ENCODE results near the gene MORN1.
A peak's percentile ranks its signal among the peaks of the same experiment; 100 is the strongest.
"Not testable (repeated sequence)": the region's sequence is repeated elsewhere in the genome, so short reads cannot be mapped to it uniquely, and the experiment has no call there.

The MORN1 gene

GRCh38 chr1:2391041-2391930 is at the start of gene MORN1, which contains the start of gene RER1:
TSS of gene MORN1 (minus strand) at chr1:2391554. CDS start at chr1:2391533, 21 bp downstream.
TSS of gene RER1 (plus strand) at chr1:2391841. CDS start at chr1:2395791, 3,950 bp downstream.
- peak; percentile 99 for DNase-seq

DNA sequence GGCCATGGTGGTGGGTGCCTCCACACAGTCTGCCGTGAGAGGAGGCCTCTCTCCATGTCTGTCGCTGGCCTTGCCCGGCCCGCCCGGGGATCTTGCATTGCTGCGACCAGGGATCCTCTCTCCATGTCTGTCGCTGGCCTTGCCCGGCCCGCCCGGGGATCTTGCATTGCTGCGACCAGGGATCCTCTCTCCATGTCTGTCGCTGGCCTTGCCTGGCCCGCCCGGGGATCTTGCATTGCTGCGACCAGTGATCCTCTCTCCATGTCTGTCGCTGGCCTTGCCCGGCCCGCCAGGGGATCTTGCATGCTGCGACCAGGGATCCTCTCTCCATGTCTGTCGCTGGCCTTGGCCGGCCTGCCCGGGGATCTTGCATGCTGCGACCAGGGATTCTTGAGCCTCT is 49.0 kb upstream of the MORN1 start:
- not testable (repeated sequence) for DNase-seq

DNA sequence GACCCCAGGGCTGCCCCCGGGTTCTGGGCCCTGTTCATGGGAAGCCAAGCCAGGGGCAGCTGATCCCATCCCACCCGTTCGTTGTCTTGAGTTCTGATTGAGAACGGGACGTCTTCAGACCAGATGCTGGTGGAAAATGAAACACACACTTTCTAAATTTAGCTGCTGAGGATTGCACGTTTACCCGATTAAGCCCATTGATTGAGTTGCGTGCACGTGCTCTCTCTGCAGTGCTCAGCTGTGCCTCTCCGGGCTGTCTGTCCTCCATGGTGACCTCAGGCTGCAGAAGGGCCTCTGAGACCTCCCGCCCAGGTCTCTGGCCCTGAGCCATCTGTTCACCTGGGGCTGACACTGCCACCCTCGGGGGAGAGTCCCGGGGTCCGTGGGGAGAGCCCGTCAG is 48.0 kb upstream of the MORN1 start:
- no peak for DNase-seq

DNA sequence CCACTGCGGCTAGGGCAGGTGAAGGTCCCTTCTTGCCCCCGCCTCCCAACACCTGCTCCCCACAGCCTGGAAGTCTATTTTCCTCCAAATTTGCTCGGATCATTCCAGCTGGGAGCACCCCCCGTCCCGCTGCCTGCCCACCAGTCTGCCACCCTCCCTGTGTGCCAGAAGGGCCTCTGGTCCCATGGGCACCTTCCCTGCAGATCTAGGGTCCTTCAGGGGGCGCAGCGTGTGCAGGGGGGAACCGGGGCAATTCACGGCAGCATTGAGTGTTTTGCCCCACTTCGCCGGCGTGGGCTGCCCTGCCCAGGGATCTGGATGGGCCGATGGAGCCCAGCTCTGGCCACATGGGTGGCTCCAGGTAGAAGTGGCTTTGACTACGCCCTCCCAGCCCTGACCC is 47.3 kb upstream of the MORN1 start:
- DNase-seq = no peak

DNA sequence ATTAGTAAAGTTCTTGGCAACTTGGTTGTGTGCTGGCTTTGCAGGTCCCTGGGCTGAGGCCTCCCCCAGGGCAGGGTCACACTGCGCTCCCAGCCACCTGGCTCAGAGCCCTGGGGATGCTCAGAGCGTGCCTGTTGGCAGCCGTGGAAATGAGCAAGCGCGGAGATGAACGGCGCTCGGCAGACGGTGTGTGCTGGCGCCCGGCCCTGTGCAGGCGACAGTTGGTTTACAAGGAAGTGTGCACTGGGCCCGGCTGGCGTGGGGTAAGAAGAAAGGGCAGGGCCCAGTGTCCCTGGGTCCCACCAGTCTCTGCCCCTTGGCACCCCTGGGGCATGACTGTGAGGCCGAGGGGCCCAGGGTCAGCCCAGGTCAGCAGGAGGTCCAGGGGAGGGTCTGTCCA is 46.7 kb upstream of the MORN1 start:
- no peak for DNase-seq

GRCh38 chr1:2437617-2438016 is 46.3 kb upstream of the MORN1 start:
- DNase-seq = no peak

- DNase-seq = no peak
These were observed 45.5 kb upstream of the MORN1 start for GRCh38 chr1:2436876-2437275.

DNA sequence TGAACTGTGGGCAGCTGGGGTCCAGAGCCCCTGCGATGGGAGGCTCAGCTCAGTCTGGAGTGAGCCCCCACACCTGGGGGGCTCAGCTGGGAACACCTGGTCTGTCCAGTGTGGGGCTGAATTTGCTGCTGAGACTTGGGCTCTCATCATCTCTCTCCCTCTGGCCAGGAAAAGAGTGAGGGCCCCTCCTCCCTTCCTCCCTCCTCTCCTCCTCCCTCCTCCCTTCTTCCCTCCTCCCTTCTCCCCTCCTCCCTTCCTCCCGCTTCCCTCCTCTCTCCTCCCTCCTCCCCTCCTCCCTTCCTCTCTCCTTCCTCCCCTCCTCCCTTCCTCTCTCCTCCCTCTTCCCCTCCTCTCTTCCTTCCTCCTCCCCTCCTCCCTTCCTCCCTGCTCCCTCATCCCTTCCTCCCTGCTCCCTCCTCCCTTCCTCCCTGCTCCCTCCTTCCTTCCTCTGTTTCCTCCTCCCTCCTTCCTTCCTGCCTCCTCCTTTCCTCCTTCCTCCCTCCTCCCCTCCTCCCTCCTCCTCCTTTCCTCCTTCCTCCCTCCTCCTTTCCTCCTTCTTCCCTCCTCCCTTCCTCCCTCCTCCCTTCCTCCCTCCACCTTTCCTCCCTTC is 44.5 kb upstream of the MORN1 start:
- DNase-seq = no peak

DNA sequence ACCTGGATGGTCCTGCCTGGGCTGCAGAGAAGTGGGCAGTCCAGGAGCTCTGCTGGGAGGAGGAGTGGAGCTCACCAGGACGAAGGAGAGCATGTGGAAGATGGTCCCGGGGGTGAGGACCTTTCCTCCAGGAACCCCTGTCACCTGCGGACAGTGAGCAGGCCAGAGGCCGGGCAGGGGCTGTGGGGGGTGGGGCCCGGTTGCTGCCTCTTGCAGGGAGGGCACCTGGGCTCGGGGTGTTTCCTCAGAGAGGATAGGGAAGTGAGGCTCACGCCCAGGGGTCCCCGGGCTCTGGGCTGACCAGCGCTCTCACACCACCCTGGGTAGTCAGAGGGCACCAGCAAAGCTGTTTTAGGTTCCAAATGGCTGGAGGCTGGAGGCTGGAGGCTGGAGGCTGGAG is 43.7 kb upstream of the MORN1 start:
- DNase-seq = no peak

DNA sequence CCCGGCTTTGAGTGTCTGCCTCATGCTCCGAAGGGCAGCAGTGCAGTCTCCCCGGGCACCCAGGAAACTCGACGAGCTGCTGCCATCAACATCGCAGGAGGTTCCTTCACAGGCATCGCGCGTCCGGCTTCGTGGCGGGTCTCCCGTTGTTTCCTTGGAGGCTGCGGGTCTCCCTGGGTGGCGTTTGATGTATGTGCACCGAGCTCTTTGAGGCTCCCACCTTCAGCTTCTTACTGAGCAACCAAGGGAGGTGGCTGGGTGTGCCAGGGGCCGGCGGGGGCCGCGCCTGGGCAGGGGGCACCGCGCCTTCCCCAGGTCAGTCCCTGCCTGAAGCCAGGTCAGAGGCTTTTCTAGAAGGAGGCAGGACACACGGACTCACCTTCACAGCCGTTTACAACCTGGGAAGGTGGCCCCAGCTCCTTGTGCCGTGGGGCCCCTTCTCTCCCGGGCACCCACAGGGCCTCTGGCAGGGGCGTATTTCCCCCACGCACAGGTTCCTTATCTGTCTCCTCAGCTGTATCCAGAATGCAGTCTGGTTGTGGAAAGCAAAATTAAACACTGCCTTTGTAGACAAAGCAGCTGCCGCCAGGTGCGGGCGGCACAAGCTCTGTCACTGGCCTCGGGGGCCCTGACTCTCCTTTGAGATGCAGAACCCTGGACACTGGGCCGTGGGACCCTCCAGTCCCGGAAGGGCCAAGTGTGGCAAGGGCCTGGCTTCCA is 42.7 kb upstream of the MORN1 start:
- no peak for DNase-seq

DNA sequence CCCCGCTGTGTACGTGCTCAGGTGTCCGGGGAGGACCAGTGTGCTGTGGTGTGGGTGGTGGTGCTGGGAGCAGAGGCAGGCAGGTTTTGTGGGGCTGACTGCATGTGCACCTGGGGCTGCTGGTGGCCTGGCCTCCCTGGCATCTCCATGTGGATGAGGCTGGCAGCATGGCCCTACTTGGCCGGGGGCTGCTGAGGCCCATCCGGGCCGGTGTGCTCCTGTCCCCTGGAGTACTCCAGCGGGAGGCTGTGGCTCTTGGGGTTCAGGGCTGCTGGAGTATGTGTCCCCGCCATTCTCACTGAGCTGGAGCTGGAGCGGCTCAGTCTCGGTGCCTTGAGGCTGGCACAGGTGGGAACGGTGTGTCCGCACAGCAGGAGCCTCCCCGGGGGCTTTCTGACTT is 41.8 kb upstream of the MORN1 start:
- no peak for DNase-seq

DNA sequence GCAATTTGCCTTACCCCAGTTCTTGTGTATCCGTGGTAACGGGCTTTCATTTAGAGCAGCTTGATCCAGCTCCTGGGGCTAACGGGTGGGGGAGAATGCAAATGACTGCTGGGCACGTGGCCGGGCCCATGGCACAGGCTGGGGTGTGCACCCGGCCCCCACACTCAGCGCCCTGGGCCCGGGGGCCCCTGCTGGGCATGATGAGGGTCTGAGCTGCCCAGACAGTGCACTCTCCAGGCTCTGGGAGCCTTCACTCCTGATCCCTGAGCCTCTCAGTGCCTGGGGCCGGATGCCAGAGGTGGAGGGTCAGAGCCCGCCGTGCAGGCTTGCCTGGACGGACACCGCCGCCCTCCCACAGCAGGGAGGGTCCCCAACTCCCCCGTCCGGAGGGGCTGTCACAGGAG is 41.1 kb upstream of the MORN1 start:
- DNase-seq = no peak

GRCh38 chr1:2431518-2431917 is 40.2 kb upstream of the MORN1 start:
- no peak for DNase-seq

GRCh38 chr1:2431103-2431502 is 39.7 kb upstream of the MORN1 start:
- no peak for DNase-seq

DNA sequence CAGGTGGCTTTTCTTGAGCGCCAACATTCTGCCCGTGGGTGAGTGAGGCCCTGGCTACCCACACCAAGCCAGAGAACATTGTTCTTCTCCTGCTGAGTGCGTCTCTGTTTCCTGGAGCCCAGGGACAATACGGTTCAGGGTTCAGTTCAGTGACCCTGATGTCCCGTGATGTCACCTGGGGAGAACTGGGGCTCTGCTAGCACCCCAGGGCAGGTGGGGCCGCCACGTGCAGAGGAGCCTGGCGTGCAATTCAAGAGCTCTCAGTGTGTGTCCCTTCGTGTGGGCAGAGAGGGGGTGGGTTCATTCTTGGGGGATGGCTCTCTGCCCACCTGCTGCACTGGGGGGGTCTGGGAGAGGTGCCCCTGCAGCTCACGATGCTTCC is 39.2 kb upstream of the MORN1 start:
- no peak for DNase-seq

DNA sequence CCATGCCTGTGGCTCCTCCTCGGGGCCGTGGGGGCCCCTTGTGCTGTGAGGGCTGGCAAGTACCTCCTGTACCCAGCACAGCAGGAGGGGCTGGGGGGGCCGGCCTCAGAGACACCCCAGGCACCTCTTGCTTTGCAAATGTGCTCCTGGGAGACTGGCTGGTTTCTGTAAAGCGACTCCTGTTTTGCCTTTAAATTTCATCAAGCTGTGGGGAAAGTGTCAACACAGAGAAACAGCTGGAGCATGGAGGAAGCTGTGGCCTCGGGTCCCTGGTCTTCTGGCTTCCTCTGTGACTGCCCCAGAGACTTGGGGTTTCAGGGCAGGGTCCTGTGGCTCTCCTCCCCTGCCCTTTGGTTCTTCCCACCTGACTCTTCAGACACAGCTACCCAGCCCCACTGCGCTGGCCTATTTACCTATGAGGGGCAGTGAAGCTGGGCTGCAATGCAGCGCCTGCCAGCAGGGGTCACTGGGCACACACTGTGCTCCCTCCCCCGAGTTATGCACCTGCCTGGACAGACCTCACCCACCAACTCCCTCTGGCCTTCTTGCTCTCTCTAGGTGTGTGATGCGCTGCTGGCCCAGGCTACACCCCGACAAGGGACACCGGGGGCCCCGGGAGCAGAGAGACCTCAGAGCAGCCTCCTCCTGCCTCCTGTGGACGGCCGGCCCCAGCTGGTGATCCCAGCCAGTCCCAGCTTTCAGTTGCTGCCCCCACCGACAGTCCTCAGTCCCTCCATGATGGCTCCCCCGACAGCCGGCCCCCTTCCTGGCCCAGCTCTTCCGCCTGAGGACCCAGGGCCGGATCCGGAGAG is 38.6 kb upstream of the MORN1 start:
- no peak for DNase-seq

DNA sequence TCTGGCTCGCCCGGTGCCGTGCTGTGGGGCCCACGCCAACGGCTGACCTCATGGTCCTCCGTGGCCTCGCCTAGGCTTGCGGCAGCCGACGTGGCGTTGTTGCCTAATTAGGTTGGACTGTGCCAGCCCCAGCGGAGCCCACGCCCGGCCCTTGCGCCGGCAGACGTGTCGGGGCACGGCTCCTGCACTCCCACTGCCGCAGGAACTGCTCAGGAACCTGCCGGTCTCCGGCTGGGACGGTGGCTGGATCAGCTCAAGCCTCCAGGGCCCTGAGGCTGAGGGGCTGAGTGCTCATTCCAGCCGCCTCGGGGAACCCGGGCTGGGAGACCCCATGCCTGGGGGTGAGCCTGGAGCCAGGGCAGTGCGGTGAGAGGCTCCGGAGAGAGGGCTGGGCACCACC is 37.1 kb upstream of the MORN1 start:
- no peak for DNase-seq

DNA sequence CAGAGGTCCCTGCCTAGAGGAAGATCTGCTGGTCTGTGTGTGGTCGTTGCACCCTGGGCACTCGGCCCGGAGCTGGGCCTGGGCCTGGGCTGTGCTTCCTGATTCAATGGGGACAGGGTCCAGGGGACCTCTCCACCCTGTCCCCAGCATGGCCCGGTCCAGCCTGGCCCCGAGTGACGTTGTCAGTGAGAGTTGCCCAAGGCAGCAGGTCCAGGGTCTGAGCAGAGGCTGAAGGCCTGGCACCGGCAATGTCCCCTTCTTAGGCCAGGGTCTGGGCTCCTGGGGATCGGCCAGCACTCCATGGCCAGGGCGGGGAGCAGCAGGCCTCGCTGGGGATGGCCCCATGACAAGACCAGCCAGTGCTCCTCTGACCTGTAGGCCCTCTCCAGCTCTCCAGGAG is 36.6 kb upstream of the MORN1 start:
- no peak for DNase-seq

DNA sequence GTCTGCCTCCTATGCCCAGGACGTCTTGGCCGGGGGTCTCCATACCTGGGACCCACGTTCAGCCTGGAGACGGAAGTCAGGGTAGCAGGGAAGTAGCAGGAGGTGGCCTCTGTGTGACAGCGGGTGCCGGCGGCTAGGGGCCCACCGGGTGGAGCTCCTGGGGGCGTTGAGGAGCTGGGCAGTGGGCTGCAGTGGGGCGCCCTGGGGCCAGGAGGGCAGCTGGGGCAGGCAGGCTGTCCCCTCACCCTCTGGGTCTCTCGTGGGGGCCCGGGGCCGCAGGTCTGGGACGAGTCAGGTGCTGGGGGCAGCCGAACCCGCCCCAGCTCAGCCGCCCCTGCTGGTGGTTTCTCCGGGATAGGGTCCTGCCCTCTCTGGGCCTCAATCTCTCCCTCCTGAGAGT is 35.7 kb upstream of the MORN1 start:
- no peak for DNase-seq

- no peak for DNase-seq
These were observed 35.2 kb upstream of the MORN1 start for GRCh38 chr1:2426540-2426939.

DNA sequence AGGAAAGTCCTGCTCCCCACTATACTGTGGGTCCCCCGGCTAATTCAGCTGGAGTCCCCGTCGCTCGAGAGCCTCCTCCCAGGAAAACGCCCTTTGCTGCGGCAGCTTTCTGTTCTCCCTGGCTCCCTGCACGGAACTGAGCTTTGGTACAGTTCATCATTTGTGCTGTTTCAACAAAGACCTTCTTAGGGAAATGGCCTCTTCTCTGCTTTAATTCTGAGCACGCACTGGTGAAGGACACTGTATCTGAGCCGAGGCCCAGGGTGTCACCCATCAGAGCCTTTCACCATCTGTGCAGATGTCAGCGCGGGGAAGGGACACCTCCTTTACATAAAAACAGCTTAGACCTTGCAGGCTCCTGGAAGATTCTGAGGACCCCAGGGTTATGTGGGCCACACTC is 34.5 kb upstream of the MORN1 start:
- no peak for DNase-seq

- DNase-seq = no peak
These were observed 31.2 kb upstream of the MORN1 start for GRCh38 chr1:2422523-2422922.

GRCh38 chr1:2419416-2419815 is 28.1 kb upstream of the MORN1 start:
- no peak for DNase-seq

Data from islet precursor cell (in vitro differentiated cells).